Measurements from ENCODE around the gene SHISA9.

GRCh38 chr16:13030769-13031168 lies 129.4 kb downstream of the SHISA9 start:
- TF ChIP-seq POLR2A (IDR thresholded peaks at IDR 0.05; ENCODE audit: low read length): no peak
- TF ChIP-seq GATA1 (IDR thresholded peaks at IDR 0.05; ENCODE audit: low read depth, low read length): no peak

All from erythroblast (primary cell).